Activated CD8-positive, alpha-beta memory T cell treated with anti-CD3 and anti-CD28 coated beads, Interleukin-2, amount 50 U/mL, for 48 hours (primary cell): ENCODE data around the gene HOXB8.

ENCODE experiments used
- DNase-seq: peaks from one replicate; pipeline ENCODE4 v3.0.0-alpha.2; 2020

The HOXB8 gene

GRCh38 chr17:48610282-48611211 is 4.5 kb downstream of the HOXB8 start, which contains the start of gene HOXB7:
HOXB7 (minus strand) TSS chr17:48611017; CDS start chr17:48610918, 99 bp downstream.
- DNase-seq: peak; percentile 87

- no peak for DNase-seq
Measured at GRCh38 chr17:48609759-48610281, 5.3 kb downstream of the HOXB8 start.

- DNase-seq: no peak
Measured at GRCh38 chr17:48609033-48609432, 6.1 kb downstream of the HOXB8 start.

- DNase-seq: no peak
Measured at GRCh38 chr17:48608494-48608834, 6.6 kb downstream of the HOXB8 start.

GRCh38 chr17:48606892-48607614 is 8.0 kb downstream of the HOXB8 start:
- no peak for DNase-seq

GRCh38 chr17:48605991-48606891 is 8.9 kb downstream of the HOXB8 start:
- no peak for DNase-seq

GRCh38 chr17:48605409-48605919 is 9.6 kb downstream of the HOXB8 start:
- no peak for DNase-seq

GRCh38 chr17:48604770-48605329 is 10.2 kb downstream of the HOXB8 start, which contains the start of gene HOXB6:
HOXB6 (minus strand) TSS chr17:48604986; CDS start chr17:48598150, 6,836 bp downstream.
- DNase-seq: no peak

GRCh38 chr17:48603959-48604769 is 10.9 kb downstream of the HOXB8 start:
- DNase-seq: no peak

GRCh38 chr17:48601539-48602425 is 13.3 kb downstream of the HOXB8 start:
- DNase-seq: no peak

GRCh38 chr17:48601207-48601538 is 13.9 kb downstream of the HOXB8 start:
- DNase-seq: no peak

GRCh38 chr17:48600244-48601098 is 14.6 kb downstream of the HOXB8 start:
- no peak for DNase-seq

- no peak for DNase-seq
Measured at GRCh38 chr17:48599354-48599753, 15.7 kb downstream of the HOXB8 start.

GRCh38 chr17:48598736-48599135 is 16.4 kb downstream of the HOXB8 start:
- DNase-seq: no peak

- DNase-seq: no peak
Measured at GRCh38 chr17:48597778-48598631, 17.1 kb downstream of the HOXB8 start.

GRCh38 chr17:48597528-48597777 is 17.6 kb downstream of the HOXB8 start:
- DNase-seq: no peak

- no peak for DNase-seq
Measured at GRCh38 chr17:48596735-48597527, 18.2 kb downstream of the HOXB8 start.
